Camera-type eye (tissue), 1 donor: ENCODE measurements around the gene CMTM6. TPM values are rescaled to one million over a fixed set of nuclear protein-coding genes. Genes with fewer than 3 reads are reported as not detected.

Experiments
- total RNA-seq: library from RNA; depleted of rRNA; stranded (reverse); fragments of >200 nt; gene quantifications from one replicate; pipeline ENCODE4 v1.2.3, GENCODE V29; 2014

Gene CMTM6, protein sequence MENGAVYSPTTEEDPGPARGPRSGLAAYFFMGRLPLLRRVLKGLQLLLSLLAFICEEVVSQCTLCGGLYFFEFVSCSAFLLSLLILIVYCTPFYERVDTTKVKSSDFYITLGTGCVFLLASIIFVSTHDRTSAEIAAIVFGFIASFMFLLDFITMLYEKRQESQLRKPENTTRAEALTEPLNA
- total RNA-seq: 94.5 TPM

DNA sequence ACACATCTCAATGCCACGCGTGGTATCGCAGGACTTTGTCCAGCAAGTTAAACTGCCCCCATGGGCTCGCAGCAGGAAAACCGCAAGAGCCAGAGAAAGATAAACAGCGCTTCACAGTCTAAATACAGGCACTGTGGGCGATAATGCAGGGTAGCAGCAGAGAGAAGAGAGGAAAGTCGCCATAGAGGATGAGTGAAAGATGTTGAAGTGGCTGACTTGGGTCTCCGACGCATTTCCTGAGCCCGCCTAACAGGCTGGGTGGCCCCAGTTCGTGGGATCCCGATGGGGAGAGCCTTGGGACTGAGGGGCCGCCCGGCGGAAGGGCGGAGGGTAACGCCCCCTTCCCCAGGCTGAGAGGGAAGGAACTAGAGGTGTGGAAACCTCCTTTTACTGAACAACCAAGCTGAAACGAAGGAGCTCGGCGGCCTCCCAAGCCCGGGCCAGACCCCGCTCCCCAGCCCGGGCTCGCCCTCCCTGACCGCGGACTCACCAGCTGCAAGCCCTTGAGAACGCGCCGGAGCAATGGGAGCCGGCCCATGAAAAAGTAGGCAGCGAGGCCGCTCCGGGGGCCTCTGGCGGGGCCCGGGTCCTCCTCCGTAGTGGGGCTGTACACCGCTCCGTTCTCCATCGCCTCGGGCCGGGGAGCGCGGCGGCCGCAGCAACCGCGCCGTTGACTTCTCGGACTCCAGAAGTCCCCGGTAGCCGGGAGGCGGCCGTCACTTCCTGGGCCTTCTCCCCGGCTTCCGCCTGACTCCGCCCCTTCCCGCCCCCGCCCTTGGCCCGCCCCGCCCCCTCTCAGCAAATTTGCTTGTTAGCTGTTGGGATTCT lies at the start of gene CMTM6:
Gene CMTM6 (minus strand): TSS at position 735 of the 828 bp plus-strand sequence. CDS start 107 bp downstream, at position 628.

Other genes with a start within 250 kb of the CMTM6 start
- gene CMTM7, start 111.0 kb downstream of the CMTM6 start, total RNA-seq: 6.9 TPM
- gene DYNC1LI1, start 68.0 kb upstream of the CMTM6 start, total RNA-seq: 75.0 TPM
- gene CNOT10, start 182.3 kb upstream of the CMTM6 start, total RNA-seq: 40.3 TPM